BE2C (cell line): ENCODE data around the gene NTRK2.

Experiments
- DNase-seq: peaks from one replicate; pipeline ENCODE4 v3.0.0-alpha.2; 2020
- H3K27me3 ChIP-seq: fragments of 250-450 bp; sonication (Bioruptor Pico); 2 replicates; pipeline ENCODE4 v1.5.1; 2020; ENCODE audit warnings: mild to moderate bottlenecking
- H3K36me3 ChIP-seq: fragments of 250-450 bp; sonication (Bioruptor Pico); 2 replicates; pipeline ENCODE4 v1.5.1; 2020; ENCODE audit warnings: mild to moderate bottlenecking
- H3K4me1 ChIP-seq: fragments of 250-450 bp; sonication (Bioruptor Pico); 2 replicates; pipeline ENCODE4 v1.5.1; 2020
- H3K4me3 ChIP-seq: 2 replicates; pipeline ENCODE4 v1.5.1; 2011; ENCODE audit warnings: low read depth, low read length
- H3K9me3 ChIP-seq: fragments of 250-450 bp; sonication (Bioruptor Pico); 2 replicates; pipeline ENCODE4 v1.5.1; 2020
- TF ChIP-seq, protein P1 (sequence below): IDR thresholded peaks from 2 replicates; pipeline ENCODE4 v1.5.1; 2012; ENCODE audit warnings: mild to moderate bottlenecking, low read depth, low read length

The NTRK2 gene

DNA sequence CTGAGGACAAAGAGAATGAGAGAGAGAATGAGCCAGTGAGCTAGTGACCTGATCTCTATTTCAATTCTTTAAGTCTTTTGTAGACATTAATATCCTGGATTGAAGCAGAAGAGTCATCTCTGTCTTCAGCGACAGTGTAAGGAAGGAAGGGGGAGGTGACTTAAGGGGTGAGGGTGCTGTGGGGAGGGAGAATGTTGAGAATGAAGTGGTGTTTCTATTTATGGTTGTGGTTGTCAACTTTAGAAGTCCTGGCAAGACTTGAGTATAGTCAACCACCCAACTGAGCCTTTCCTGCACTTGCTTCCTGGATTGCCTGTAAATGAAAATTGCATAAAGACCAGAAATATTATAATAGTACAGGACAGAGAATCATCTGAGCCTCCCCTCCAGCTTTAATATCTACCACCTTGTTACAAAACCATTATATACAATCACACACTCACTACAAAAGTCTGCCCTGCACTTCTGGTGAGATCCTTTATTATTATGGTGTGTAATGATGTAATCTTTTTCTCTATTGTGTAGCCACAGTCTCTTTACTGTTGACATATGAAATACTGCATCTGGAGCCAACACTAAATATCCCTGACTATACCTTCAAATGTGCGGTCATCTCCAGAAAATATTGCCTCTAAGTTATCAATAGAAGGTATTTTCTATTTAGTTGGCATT lies 91.7 kb downstream of the NTRK2 start:
- Histone ChIP-seq H3K27me3 (no peaks in the 10 kb centered on the region), H3K9me3 (no peaks in the 10 kb centered on the region), H3K36me3 (no peaks in the 10 kb centered on the region), H3K4me3 (no peak overlapping the region), H3K4me1 (no peaks in the 10 kb centered on the region)
- TF ChIP-seq, protein P1, sequence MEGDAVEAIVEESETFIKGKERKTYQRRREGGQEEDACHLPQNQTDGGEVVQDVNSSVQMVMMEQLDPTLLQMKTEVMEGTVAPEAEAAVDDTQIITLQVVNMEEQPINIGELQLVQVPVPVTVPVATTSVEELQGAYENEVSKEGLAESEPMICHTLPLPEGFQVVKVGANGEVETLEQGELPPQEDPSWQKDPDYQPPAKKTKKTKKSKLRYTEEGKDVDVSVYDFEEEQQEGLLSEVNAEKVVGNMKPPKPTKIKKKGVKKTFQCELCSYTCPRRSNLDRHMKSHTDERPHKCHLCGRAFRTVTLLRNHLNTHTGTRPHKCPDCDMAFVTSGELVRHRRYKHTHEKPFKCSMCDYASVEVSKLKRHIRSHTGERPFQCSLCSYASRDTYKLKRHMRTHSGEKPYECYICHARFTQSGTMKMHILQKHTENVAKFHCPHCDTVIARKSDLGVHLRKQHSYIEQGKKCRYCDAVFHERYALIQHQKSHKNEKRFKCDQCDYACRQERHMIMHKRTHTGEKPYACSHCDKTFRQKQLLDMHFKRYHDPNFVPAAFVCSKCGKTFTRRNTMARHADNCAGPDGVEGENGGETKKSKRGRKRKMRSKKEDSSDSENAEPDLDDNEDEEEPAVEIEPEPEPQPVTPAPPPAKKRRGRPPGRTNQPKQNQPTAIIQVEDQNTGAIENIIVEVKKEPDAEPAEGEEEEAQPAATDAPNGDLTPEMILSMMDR: no peak
- no peak for DNase-seq

DNA sequence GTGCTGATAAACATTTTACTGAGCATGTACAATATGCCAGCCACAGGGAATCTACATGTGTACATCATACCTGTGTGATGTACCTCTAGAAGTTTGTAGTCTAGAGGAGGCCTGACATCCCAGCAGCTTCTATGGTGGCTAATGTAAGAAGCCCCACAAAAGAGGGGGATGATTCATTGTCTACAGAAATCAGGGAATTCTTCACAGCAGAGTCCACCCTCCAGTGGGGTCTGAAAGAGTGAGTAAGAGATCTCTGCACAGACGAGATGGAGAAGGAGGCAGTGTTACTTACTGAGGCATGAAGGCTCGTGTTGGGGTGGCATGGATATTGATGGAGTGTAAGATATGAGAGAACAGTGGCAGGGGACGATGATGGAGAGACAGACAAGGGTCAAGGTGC lies 103.0 kb downstream of the NTRK2 start:
- Histone ChIP-seq H3K9me3 (no peaks in the 10 kb centered on the region), H3K4me3 (no peak overlapping the region), H3K36me3 (no peaks in the 10 kb centered on the region), H3K4me1 (no peaks in the 10 kb centered on the region), H3K27me3 (no peaks in the 10 kb centered on the region)
- no peak for DNase-seq
- TF ChIP-seq, protein P1: no peak

DNA sequence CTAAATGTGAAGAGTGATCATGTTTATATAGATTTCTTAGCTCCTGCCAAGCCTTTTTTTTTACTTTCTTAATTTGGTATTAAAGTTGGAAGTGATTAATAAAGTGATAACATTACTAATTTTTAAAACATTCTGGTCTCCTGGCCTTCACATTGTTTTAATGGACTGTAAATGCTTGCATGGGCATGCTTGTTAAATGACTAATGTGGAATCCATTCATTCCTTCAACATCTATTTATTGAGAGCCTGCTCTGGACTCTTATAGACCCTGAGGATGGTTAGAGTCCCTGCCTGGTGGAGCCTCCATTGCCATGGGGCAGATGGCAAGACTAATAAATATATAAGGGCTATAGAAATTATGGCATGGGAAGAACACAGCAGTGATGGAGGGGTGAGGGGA lies 103.5 kb downstream of the NTRK2 start:
- DNase-seq: no peak
- H3K36me3 ChIP-seq: no peaks in the 10 kb centered on the region
- H3K27me3 ChIP-seq: no peaks in the 10 kb centered on the region
- H3K4me3 ChIP-seq: no peak overlapping the region
- TF ChIP-seq, protein P1: no peak
- no peaks in the 10 kb centered on the region for H3K4me1 ChIP-seq
- no peaks in the 10 kb centered on the region for H3K9me3 ChIP-seq

DNA sequence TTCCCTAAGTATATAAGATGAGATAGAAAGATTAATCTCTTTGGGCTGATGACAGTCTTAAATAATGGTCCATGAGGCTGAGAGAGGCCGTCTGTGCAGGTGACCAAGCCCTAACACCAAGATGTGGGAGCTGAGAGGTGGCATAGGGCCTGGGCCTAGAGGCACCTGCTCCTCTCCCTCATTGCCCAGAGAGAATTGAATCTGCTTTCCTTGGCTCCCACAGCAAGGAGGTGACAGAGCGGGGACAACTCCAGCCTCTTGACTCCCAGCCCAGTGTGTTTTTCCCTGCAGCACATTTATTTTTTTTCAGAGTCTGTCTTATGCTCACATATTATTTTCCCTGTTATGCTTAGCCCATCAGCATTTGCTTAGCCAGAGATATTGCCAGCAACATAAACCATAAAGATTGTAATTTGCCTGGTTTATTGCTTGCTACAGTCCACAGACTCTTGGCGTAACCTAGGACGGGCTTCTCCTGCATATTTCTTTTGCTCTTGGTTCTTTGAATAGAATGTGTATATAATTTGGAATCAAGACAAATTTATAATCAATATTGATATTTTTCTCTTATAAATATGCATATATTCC lies 105.6 kb downstream of the NTRK2 start:
- Histone ChIP-seq H3K4me1 (no peaks in the 10 kb centered on the region), H3K9me3 (no peaks in the 10 kb centered on the region), H3K27me3 (no peaks in the 10 kb centered on the region), H3K4me3 (no peak overlapping the region), H3K36me3 (no peaks in the 10 kb centered on the region)
- TF ChIP-seq, protein P1: no peak
- DNase-seq: no peak

DNA sequence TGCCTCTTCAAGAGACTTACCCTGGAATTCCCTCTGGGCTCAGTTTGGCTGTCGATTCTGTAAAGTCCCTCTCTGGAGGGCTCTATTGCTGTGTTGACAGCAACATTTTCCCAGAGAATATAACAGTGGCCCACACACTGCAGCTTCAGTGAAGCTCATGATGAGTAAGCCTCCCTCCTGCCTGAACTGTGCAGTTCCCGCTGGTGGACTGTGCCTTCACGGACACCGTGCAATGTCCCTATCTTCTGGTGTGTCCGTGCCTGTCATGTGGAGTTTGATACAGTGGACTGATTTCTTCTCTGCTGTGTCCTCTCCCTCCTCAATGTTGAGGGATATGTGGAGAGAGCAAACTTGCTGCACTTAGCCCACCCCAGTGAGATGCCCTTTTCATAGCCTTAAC lies 109.0 kb downstream of the NTRK2 start:
- no peaks in the 10 kb centered on the region for H3K36me3 ChIP-seq
- no peaks in the 10 kb centered on the region for H3K27me3 ChIP-seq
- DNase-seq: no peak
- TF ChIP-seq, protein P1: no peak
- H3K4me3 ChIP-seq: no peak overlapping the region
- H3K4me1 ChIP-seq: no peaks in the 10 kb centered on the region
- H3K9me3 ChIP-seq: no peaks in the 10 kb centered on the region

DNA sequence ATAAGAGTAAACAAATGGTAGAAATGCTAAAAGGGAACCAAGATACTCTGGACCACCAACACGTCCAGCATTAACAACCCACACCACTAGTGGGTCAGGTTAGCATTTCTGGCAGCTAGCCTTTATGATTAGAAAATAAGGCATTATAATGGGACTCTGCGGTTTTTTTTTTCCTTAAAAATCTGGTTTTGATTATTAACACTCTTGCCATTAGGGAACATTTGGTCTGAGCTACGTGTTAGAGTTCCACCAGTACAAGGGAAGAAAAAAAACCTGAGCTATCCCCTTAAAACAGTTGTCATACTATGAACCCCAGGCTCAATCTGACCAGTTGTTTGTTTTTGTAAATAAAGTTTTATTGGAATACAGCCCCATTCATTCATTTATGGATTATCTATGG lies 110.4 kb downstream of the NTRK2 start:
- TF ChIP-seq, protein P1: no peak
- DNase-seq: no peak
- Histone ChIP-seq H3K27me3 (no peaks in the 10 kb centered on the region), H3K4me3 (no peak overlapping the region), H3K4me1 (no peaks in the 10 kb centered on the region), H3K9me3 (no peaks in the 10 kb centered on the region), H3K36me3 (no peaks in the 10 kb centered on the region)
